CD4-positive, alpha-beta T cell treated with Interleukin-12 subunit alpha and Interleukin-12 subunit beta, for 1 hour (primary cell): ENCODE data around the gene PCF11.
"Not testable (repeated sequence)": the region's sequence is repeated elsewhere in the genome, so short reads cannot be mapped to it uniquely, and the experiment has no call there.

Experiments
- DNase-seq: peaks from one replicate; pipeline ENCODE4 v3.0.0-alpha.2; 2020

Gene PCF11, protein sequence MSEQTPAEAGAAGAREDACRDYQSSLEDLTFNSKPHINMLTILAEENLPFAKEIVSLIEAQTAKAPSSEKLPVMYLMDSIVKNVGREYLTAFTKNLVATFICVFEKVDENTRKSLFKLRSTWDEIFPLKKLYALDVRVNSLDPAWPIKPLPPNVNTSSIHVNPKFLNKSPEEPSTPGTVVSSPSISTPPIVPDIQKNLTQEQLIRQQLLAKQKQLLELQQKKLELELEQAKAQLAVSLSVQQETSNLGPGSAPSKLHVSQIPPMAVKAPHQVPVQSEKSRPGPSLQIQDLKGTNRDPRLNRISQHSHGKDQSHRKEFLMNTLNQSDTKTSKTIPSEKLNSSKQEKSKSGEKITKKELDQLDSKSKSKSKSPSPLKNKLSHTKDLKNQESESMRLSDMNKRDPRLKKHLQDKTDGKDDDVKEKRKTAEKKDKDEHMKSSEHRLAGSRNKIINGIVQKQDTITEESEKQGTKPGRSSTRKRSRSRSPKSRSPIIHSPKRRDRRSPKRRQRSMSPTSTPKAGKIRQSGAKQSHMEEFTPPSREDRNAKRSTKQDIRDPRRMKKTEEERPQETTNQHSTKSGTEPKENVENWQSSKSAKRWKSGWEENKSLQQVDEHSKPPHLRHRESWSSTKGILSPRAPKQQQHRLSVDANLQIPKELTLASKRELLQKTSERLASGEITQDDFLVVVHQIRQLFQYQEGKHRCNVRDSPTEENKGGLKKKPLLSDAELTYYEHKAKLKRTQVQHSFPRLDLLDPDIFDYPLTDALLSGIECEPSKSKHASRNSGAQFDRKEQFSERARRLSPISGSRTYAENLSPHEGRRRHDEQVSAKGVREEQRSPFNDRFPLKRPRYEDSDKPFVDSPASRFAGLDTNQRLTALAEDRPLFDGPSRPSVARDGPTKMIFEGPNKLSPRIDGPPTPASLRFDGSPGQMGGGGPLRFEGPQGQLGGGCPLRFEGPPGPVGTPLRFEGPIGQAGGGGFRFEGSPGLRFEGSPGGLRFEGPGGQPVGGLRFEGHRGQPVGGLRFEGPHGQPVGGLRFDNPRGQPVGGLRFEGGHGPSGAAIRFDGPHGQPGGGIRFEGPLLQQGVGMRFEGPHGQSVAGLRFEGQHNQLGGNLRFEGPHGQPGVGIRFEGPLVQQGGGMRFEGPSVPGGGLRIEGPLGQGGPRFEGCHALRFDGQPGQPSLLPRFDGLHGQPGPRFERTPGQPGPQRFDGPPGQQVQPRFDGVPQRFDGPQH (N-terminal part only)

DNA sequence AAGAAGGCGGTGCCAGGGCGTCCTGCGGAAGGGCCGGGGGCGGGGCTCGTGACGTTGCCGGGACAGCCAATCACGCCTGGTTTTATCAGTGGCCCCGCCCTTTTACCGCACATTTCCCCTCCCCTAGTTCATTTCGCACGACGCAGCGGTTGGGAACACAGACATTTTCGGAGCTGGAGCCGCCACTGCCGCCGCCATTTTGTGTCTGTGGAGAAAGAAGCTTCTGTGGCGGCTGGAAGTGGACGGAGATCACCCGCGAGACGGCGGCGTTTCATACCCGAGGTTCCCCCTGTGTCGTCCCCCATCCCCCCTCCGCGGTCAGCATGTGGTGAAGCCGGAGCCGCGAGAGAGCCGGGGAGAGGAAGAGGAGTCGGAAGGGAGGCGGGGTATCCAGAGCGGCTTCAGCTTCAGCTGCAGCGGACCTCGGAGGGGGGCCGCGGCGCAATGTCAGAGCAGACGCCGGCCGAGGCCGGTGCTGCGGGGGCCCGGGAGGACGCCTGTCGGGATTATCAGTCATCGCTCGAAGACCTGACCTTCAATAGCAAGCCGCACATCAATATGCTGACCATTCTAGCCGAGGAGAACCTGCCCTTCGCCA is at the start of gene PCF11:
PCF11 (plus strand) TSS at position 136 of the 598 bp plus-strand sequence; CDS start at position 445, 309 bp downstream.
- DNase-seq, result no peak

DNA sequence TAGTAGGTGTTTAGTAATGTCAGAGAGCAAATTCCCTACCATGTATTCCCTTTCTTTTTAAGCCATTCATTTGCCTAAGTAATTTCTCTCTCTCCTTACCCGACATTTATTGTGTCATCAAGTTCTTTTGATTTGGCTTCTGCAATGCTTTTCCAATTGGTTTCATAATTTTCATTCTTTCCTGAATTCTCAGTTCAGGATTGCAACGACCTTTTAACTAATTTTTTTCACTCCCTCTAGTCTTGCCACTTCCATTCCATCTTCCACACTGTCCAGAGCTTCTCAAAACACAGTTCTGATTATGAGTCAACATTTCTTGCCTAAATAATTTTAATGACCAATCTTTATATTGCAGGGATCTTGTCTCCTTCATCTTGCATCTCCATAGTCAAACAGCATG is 44.0 kb upstream of the PCF11 start:
- no peak for DNase-seq

DNA sequence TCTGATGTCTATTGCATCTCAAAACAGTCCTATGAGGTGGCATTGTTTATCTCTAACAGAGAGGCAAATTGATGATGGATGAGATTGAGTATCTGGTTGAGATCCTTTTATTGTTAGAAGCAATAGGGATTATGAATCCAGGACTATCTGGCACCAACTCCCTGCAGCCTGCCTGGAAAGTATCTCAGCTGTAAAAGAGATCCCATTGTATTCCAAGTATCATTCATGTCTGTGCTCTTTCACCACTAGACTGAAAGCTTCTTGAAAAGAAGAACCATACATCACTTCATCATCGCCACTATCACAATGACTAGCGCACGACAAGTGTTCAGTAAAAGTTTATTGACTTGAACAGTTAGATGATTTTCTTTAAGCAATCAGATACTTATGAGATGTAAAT is 41.9 kb upstream of the PCF11 start:
- DNase-seq, result no peak

DNA sequence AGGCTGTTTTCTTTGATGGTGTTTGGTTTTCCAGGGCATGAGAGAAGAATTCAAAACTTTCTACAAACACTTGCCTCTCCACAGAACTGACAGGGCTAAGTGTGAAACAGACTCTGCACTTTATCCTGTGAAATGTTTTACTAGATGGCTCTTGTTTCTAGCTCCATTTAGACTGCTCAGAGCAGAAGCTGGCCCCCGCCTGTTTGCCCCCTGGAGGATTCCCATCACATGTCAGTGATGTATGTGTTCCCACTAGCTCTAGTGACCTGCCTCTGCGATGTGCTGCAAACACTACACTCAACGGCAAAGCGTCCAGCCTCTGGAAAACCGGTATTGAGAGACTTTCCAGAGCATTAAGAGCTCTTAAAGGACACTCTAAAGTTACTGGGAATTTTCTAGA is 41.4 kb upstream of the PCF11 start:
- DNase-seq, result no peak

DNA sequence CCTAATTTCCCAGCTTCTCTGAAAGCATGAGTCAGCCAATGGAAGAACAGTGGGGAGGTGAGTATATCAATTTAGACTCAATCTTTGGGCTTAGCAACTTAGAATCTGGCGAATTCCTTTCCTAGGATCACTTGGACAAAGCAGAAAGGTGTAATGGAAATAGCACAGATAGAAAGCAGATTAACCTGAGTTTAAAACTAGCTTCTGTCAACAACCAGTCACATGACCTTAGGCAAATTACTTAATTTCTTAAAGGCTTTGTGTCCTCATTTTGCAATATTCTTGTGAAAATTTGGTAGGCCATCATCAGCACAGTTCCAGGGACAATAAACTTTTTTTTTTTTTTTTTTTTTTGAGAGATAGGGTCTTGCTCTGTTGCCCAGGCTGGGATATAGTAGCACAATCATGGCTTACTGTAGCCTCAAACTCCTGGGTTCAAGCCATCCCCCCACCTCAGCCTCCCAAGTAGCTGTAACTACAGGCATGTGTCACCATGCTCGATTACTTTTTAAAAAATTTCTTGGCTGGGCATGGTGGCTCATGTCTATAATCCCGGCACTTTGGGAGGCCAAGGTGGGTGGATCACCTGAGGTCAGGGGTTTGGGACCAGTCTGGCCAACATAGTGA is 40.8 kb upstream of the PCF11 start:
- DNase-seq, result no peak

DNA sequence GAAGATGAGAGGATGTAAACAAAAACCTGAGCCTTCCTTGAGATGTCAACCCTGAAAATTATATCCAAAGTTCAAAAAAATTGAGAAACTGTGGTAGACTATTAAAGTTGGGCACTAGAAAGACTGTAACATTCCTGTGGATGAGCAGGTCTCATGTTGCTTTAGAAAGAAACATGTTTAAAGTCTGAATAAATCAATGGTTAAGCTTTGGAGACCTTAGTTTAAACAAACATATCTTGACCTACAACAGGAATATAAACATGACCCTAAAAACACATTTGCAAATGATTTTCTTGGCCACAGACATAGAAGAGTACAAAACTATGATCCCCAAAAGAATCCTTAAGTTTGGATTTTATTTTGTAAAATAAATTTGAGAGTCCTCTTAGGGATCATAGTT is 38.1 kb upstream of the PCF11 start:
- DNase-seq, result no peak

DNA sequence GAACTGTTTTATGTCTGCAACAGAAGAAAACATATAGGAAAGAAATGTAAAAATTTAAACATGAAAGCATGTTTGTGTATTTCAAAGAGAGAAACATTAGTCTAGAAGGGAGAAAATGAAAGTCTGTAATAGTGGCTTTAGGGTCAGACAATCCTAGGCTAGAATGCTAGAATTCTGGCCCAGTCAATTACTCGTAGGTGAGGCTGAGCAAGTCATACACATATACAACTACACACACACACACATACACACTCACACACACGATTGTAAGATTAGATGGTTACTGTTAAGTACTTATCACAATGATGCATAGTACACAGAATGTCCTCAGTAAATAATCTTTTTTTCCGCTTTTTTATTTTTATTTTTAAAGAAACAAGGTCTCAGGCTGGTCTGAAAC is 37.7 kb upstream of the PCF11 start:
- no peak for DNase-seq

DNA sequence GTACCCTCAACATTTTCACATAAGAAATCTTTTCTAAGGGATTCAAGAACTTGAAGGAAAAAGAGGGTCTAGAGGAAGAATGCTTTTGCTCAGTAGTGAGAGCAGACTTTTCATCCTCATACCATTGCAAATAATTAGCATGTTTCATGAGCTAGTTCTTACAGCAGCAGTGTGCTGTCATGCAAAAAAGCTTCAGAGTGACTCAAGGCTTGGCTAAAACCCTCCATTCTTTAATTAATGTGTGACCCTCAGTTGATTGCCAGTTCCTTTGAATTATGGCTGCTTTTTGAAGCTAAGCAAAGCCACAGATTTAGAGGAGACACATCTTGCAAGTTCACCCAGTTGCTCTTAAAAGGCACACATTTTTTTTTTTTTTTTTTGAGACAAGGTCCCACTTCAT is 36.6 kb upstream of the PCF11 start:
- DNase-seq, result no peak

DNA sequence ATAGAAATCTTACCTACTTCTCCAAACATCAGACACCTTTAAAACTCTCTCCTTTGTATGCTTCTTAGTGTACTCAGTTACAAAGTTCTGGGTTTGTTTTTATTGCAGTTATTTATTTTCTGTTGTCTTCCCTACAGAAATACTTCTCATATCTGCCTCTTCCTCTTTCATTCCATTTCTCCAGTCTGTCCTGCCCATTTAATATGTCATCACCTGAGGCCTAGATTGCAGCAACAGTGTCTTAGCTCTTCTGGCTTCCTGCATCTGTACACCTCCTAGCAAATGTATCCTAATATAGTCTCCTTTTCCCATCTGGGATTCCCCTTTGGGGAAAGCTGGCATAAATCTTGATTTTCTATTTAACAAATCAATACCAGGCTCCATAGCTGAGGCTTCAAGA is 34.9 kb upstream of the PCF11 start:
- DNase-seq, result no peak

DNA sequence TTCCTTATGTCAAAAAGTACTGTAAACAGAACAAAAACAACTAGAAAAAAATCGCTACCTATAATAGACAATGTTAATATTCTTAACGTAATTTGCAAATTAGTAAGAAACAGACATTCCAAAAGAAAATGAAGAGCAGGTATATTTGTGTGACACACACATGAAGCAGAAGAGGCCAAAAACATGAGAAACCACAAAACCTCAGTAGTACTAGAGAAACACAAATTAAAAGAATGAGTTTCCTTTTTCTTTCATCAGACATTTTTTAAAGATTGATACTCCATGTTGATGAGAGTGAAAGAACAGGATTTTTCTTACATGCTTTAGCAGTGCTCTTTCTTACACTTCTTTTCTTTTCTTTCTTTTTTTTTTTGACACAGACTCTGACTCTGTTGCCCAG is 34.2 kb upstream of the PCF11 start:
- no peak for DNase-seq

DNA sequence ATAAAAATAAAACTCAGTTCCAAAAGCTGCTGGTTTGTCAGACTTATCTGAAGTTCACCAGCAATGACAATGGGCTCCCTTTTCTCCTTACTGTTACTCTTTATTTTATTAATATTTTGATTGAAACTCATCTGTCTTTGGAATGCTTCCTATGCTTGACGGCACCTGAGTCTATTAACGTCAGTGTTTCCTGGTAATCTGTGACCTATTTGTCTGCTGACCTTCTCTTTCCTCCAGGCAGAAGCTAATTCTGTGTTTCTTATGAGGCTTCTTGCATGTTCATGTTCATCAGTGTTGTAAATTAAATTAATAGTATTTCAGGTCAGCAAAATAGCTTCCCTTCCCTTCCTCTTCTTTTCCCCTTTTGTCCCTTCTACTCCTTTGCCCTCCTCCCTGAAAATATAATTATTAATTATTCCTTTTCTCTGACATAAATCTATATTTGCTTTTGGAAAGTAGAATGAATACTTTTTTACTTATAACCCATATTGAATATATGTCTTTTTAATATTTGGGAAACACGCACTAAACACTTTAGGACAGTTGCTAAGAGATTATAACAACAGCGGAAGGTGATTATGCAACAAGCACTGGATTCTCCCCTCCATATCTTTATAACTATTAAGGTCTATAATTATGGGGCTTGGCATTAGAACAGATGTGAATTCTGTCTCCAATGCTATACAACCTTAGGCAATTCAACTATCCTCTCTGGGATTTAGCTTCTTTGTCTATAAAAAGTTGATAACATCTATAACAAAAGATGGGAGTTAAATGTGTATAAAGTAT is 32.1 kb upstream of the PCF11 start:
- DNase-seq, result no peak

DNA sequence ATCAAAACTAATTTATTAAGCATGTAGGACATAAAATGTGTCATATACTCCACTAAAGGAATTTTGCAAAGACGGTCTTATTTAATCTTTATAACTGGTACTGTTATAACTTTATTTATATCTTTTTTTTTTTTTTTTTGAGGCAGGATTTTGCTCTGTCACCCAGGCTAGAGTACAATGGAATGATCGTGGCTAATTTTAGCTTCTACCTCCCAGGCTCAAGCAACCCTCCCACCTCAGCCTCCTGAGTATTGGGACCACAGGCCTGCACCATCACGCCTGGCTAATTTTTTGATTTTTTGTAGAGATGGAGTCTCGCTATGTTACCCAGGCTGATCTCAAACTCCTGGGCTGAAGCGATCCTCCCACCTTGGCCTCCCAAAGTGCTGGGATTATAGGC is 31.4 kb upstream of the PCF11 start:
- DNase-seq, result no peak

DNA sequence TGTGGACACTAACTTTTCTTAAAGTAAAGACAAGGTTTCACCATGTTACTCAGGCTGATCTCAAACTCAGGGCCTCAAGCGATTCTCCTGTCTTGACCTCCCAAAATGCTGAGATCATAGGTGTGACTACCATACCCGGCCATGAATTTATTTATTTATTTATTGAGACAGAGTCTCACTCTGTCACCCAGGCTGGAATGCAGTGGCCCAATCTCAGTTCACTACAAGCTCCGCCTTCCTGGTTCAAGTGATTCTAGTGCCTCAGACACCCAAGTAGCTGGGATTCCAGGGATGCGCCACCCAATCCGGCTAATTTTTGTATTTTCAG is 29.7 kb upstream of the PCF11 start:
- no peak for DNase-seq

DNA sequence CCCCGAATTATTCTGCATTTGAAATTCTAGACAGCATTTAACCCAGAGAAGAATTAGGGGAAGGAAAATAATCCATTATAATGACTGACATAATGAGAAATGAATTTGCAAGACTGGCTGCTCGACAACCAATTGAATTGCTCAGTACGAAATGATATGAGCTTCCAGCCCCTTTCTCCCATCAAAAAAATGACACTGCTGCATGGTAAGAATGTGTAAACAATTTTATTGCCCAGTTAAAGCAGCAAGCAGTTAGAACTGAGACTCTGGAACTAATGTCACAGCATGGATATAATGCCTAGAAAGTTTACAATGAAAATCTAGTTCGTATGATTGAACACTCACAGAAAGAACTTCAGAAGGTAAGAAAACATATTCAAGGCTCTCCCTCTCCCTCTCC is 24.7 kb upstream of the PCF11 start:
- DNase-seq, result no peak

DNA sequence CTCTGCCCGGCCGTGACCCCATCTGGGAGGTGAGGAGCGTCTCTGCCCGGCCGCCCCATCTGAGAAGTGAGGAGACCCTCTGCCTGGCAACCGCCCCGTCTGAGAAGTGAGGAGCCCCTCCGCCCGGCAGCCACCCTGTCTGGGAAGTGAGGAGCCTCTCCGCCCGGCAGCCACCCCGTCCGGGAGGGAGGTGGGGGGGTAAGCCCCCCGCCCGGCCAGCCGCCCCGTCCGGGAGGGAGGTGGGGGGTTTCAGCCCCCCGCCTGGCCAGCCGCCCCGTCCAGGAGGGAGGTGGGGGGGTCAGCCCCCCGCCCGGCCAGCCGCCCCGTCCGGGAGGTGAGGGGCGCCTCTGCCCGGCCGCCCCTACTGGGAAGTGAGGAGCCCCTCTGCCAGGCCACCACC is 23.7 kb upstream of the PCF11 start:
- DNase-seq, result not testable (repeated sequence)

DNA sequence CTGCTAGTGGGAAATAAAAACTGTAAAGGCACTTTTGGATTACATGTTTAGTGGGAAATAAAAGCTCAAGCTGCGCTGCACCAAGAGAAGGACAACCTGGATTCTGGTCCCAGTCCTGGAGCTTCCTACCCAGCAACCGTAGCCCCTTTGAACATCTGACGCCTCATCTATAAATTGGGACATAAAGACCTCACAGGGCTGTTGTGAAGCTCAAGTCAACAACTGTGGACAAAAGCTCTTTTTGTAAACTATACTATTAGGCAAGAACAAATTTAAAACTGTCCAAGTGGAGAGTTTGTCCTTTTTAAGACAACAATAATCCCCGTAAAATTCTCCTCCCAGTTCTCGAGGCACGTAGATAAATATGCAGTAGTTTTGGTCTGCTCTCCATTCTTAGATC is 17.6 kb upstream of the PCF11 start:
- no peak for DNase-seq

DNA sequence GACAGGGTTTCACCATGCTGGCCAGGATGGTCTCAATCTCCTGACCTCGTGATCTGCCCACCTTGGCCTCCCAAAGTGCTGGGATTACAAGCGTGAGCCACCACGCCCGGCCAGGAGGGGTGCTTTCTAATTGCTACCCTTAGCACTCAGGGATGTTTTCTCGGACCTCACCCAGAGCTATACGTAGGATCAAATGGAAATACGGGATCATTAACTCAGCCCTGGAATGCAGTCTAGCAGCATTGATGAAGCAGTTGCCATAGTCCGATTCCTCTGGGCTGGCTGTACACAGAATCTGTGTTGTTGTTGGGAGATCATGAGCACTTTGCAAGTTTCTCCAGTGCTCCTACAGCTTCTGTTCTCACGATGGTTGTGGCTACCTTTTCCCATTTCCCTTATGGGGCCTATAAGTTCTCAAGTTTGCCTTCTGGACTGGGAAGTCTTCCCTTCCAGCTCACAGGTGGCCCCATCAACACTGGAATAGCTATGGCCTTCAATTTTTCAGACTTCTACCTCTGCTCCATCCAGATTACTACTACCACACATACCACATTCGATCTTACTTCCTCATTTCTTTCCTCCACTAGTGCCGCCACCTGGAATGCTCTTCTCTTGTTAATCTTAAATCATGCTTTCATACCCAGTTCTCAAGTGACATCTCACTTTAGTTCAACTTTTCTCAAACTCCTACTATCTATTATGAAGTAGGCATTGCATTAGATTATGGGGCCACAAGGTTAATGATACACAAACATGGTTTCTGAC is 16.1 kb upstream of the PCF11 start:
- no peak for DNase-seq

DNA sequence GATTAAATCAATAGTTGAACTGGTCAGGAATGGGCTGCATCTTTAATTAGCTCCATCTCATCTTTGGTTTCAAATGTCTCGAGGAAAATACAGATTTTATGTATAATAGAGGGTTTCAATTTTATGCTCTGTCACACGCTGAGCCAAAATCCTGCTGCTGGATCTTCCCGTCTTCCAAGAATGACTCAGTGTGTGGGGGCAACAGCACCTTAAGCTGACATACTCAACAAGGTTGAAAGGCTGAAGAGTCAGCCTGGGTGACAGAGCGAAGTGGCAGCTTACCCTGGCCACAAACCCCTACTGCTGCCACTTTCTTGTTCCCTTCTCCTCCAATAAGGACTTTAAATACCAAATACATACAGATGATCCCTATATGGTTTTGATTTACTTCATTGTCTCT is 9.0 kb upstream of the PCF11 start:
- no peak for DNase-seq

DNA sequence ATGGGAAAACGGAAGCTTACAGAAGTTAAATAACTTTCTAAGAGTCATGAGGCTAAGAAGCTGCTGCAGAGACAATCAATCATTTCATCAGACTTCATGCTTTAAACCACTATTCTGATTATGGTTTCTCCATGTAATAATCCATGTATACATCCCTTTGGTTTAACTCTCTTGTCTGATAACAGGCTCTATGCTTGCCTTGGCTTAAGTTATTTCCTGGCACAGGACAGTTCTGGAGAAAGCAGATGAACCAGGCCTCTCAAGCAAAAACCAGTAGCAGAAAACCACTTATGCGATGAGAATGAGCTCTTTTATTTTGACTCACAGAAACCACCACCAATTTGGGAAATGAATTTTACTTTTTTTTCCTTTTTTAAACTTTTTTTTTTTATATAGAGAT is 6.5 kb upstream of the PCF11 start:
- DNase-seq, result no peak

DNA sequence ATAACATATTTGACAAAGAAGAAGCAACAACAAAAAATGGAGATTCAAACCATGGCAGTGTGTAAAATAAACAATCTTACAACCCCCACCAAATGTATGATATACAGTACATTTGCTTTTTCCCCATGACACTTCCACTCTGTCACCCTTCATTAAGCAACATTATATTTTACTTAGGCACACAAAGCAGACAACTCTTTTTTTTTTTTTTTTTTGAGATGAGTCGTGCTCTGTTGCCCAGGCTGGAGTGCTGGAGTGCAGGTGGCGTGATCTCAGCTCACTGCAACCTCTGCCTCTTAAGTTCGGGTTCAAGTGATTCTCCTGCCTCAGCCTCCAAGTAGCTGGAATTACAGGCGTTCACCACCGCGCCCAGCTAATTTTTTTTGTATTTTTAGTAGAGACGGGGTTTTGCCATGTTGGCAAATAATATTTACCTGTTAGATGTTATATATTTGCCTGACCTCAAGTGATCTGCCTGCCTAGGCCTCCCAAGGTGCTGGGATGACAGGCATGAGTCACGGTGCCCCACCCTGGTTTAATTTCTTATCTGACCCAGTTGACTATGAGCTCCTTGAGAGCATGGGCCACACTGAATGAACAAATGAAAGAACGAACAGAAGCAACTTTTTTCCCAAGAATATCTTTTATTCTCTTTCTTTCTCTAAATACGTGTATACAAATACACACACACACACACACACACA is 5.5 kb upstream of the PCF11 start:
- DNase-seq, result no peak
